Motor neuron (in vitro differentiated cells): ENCODE measurements around the gene SDC4. TPM values are rescaled to one million over a fixed set of nuclear protein-coding genes. Genes with fewer than 3 reads are reported as not detected.
A peak's percentile ranks its signal among the peaks of the same experiment; 100 is the strongest.

ENCODE experiments used
- ATAC-seq, 8 experiments: fragments of 200-7000 bp; cut with Tn5 transposase; replicated peaks in 6 of 8; 2 replicates each; pipeline ENCODE4 v1.8.0; 2021; ENCODE audit warnings: mild to moderate bottlenecking in 8 of 8, moderate library complexity in 8 of 8
- H3K27ac ChIP-seq, 2 donors: fragments of 250-450 bp; sonication (Bioruptor Pico); 2 replicates each; pipeline ENCODE4 v1.9.0; 2021; ENCODE audit warnings: antibody characterized with exemption in 2 of 2, mild to moderate bottlenecking in 2 of 2, moderate library complexity in 1 of 2
- H3K4me1 ChIP-seq, 2 donors: fragments of 250-450 bp; sonication (Bioruptor Pico); replicated peaks in 1 of 2; 2 replicates each; pipeline ENCODE4 v1.6.1; 2021; ENCODE audit warnings: antibody characterized with exemption in 2 of 2, mild to moderate bottlenecking in 2 of 2, moderate library complexity in 1 of 2
- H3K4me3 ChIP-seq, 5 donors: fragments of 250-450 bp; sonication (Bioruptor Pico); 2 replicates each; pipeline ENCODE4 v1.9.0; 2021; ENCODE audit warnings: antibody characterized with exemption in 5 of 5, mild to moderate bottlenecking in 5 of 5, moderate library complexity in 4 of 5
- WGBS, 10 experiments: fragments of 450-650 bp; shearing (Covaris generic); methylation state at CpG; one replicate each; pipeline ENCODE4 v1.0.0; 2022; 5-methylcytosine and 5-hydroxymethylcytosine counted together
- in situ Hi-C, 9 experiments: fragments of 400-800 bp; cut with MboI; loops; one replicate each; pipeline ENCODE4 v1.15.0; 2021; ENCODE audit warnings: low sequenced_read_pairs in 9 of 9, low pct_unique_long_range_greater_than_20kb in 2 of 9; ENCODE audit not compliant: unreplicated experiment in 9 of 9
- total RNA-seq, 8 experiments: library from RNA; unstranded; fragments of 300-600 nt; gene quantifications; 2 replicates each; pipeline versions ENCODE4 v1.2.3 to v1.2.4, GENCODE V29; 2022

The SDC4 gene
- total RNA-seq, 8 experiments from 2014 or later: 1.6 to 94.9 (median 13.3) TPM

DNA sequence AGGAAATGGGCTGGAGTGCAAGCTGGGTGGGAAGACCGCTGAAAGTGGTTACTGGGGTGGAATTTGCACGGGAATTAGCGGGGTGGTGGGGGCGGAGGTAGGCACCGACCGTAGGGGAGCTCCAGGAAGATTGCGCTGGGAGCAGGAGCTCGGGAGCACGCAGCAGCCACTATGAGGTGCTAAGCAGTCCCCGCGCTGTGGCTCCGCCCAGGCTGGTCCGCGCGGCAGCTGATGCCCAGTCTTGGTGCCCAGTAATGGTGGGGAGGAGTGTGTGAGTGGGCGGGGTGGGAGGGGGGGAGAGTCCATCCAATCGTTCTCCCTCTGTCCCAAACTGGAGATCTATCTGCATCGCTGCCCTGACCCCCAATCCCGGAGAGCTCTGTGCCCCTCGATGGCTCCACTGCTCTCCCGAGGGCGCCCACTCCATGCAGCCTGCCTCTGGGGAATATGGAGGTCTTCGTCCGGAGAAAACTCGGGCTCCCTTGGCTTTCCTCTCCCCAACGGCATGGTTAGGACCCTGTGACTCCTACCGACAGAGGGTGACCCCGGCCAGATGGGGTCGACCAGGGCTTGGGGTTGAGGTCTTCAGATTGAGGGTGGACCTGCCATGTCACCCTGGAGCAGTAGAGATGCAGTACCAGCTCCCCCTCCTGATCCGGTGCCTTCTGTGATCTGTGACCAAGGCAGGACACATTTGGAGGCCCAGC lies 24.6 kb upstream of the SDC4 start:
- WGBS, 10 experiments: 85 to 100% methylated on average over 1 to 4 of the region's 30 CpGs; no CpG with 5 or more reads in 8 of the 10 experiments
- Histone ChIP-seq H3K4me1 (no peaks in the 10 kb centered on the region), H3K27ac (no peak overlapping the region), H3K4me3 (no peak overlapping the region)
- peak in 3 of 8 experiments; percentile 12 to 27 (median 27) for ATAC-seq
- in situ Hi-C loops: loop anchor here in 1 of 9 experiments (10.0 to 25.0 kb wide), 2 partner anchors 62 to 390 kb away; no protein-coding TSS in a partner anchor

DNA sequence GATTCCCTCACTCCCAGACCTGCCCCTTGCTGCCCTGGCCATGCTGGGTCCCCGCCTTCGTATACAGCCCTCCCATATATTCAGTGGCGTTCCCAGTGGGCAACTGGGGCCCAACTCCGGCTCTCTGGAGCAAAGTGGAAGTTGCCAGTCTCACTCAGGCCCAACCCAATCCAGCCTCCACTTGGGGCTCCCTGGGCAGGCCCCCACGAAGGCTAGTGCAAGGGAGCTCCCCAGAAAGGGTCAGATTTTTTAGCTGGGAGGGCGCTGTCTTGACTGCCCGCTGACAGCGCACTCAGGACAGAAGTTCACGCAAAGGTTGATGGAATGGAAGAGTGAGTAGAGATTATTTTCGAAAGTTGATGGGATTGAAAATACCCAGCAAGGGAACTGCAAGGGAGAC lies 24.0 kb upstream of the SDC4 start:
- ATAC-seq: no peak
- no peak overlapping the region for H3K27ac ChIP-seq
- H3K4me3 ChIP-seq: no peak overlapping the region
- no peaks in the 10 kb centered on the region for H3K4me1 ChIP-seq
- 67 to 100% (median 95%) methylated on average over 1 to 8 of the region's 10 CpGs; no CpG with 5 or more reads in 4 of the 10 experiments for WGBS, 10 experiments
- in situ Hi-C loops: loop anchor here in 1 of 9 experiments (10.0 to 25.0 kb wide), 2 partner anchors 63 to 390 kb away; no protein-coding TSS in a partner anchor

DNA sequence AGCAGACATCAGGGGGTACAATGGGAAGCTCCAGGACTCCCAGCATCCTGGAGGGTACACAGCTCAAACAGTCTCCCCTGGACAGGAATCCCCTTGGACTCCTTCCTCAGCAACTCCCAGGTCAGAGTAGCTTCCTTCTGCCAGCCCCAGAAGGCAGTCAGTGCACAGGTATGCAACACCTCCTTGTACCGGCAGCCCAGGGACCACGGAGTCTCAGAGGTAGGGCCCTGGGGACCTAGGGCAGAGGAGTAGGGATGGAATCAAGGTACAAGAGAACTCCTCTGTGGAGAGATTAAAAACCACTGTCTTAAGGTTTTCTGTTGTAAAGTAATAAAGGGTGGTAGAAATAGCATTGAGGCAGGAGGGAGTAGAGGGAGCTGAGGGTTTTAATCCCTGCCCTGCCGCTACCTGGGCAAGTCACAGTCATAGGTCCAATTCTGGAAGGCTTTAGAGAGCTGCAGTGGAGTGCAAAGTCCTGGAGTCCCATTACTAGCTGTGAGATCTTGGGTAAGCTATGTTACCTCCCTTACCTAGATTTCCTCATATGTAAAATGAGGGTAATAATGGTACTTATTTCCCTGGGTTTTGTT lies 22.4 kb upstream of the SDC4 start:
- ATAC-seq: no peak
- H3K4me3 ChIP-seq: no peak overlapping the region
- WGBS, 10 experiments: 100% methylated on average over 1 to 3 of the region's 3 CpGs; no CpG with 5 or more reads in 4 of the 10 experiments
- no peaks in the 10 kb centered on the region for H3K4me1 ChIP-seq
- H3K27ac ChIP-seq: no peak overlapping the region
- in situ Hi-C loops: loop anchor here in 1 of 9 experiments (10.0 to 25.0 kb wide), 2 partner anchors 64 to 392 kb away; no protein-coding TSS in a partner anchor

DNA sequence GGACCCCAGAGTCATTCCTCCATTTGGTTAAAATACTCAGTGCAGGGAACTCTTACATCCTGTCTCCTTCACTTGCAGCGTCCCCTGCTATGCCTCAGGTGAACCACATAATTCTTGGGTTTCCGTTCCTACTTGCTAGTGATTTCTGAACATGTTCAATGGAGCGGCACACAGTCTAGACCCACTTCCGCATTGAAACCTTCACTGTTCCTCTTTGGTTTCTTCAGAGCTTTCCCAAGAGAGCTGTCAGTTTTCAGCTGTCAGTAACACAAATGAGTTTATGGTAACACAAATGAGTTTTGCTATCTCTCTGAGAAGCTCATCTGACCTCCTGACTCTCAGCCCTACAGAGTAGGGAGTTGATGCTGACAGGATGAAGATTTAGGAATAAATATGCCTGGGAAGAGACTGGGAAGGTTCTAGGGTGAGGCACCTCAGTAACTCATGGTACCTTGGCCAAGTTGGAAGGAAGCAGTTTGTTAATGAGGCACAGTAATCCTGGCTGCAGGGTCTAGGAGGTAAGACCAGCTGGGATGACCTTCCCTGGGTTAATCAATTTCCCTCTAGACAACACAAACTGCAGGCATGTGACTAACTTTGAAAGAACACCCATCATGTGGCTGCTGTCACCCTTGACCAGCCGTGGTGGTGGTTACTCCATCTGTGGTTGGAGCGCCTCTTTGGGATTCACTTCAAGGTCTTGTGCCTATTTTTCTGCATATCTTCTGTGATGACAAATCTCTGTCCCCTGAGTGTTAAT lies 20.2 kb upstream of the SDC4 start:
- Histone ChIP-seq H3K4me1 (peaks cover 3 to 5% of the 10 kb centered on the region in 2 donors), H3K4me3 (no peak overlapping the region), H3K27ac (no peak overlapping the region)
- ATAC-seq: no peak
- WGBS, 10 experiments: 71 to 100% (median 93%) methylated on average over 1 to 6 of the region's 6 CpGs; no CpG with 5 or more reads in 1 of the 10 experiments
- in situ Hi-C loops: loop anchor here in 1 of 9 experiments (25.0 kb wide), 1 partner anchor 394 kb away; no protein-coding TSS in a partner anchor

DNA sequence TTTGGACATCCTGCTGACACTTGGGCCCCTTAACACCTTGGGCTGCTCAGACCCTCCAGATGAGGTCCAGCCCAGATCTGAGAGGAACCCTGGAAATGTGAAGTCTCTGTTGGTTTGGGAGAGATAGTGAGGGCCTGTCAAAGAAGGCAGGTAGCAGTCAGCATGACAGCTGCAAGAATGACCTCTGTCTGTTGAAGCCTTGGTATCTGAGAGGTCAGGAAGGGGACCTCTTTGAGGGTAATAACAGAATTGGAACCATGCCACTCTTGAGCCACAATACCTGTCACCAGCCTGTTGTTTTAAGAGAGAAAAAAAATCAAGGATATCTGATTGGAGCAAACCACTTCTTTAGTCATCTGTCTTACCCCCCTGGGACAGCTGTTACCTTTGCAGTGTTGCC lies 18.9 kb upstream of the SDC4 start:
- in situ Hi-C loops: loop anchor here in 1 of 9 experiments (25.0 kb wide), 1 partner anchor 395 kb away; no protein-coding TSS in a partner anchor
- H3K4me3 ChIP-seq: no peak overlapping the region

DNA sequence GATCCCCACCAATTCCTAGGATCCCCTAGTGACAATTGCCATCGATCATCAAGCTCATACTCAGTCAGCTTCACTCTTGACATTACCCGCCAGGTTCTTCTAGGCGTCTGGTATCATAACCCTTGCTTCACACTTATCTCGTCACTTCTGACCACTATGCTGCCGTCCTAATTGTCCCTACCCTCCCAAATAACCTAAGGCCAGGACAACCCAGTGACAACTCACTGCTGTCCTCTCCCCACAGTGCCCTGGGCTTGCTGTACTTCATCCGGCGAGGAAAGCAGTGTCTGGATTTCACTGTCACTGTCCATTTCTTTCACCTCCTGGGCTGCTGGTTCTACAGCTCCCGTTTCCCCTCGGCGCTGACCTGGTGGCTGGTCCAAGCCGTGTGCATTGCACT lies 18.4 kb upstream of the SDC4 start:
- 58 to 100% (median 93%) methylated on average over 1 to 11 of the region's 11 CpGs; no CpG with 5 or more reads in 2 of the 10 experiments for WGBS, 10 experiments
- Histone ChIP-seq H3K4me3 (no peak overlapping the region), H3K27ac (no peak overlapping the region), H3K4me1 (peaks cover 3 to 5% of the 10 kb centered on the region in 2 donors)
- no peak for ATAC-seq
- in situ Hi-C loops: loop anchor here in 1 of 9 experiments (25.0 kb wide), 1 partner anchor 396 kb away; no protein-coding TSS in a partner anchor

More for the DNA sequence above, 18.9 kb upstream of the SDC4 start:
- ATAC-seq: no peak
- Histone ChIP-seq H3K27ac (no peak overlapping the region), H3K4me1 (peaks cover 3 to 5% of the 10 kb centered on the region in 2 donors)

DNA sequence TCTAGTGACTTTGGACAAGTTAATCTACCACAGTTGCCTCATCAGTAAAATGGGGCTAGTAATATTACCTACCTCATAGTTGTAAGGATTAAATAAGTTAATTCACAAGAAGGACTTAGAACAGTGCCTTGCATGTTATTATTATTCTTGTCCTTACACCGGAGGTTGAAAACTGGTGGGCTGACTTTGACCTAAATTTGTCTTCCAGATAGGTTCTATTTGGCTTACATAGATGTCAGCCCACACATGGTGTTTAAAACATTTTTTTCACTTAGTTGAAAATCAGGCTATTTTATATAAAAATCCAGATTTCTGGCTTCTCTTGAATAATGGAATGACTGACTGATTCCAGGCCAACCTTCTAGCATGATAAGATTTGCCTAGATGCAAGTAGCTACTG lies 18.0 kb upstream of the SDC4 start:
- 60 to 100% (median 100%) methylated on average over 1 of the region's 1 CpG; no CpG with 5 or more reads in 3 of the 10 experiments for WGBS, 10 experiments
- Histone ChIP-seq H3K27ac (no peak overlapping the region), H3K4me3 (no peak overlapping the region), H3K4me1 (peaks cover 3 to 5% of the 10 kb centered on the region in 2 donors)
- ATAC-seq: no peak
- in situ Hi-C loops: loop anchor here in 1 of 9 experiments (25.0 kb wide), 1 partner anchor 396 kb away; no protein-coding TSS in a partner anchor

DNA sequence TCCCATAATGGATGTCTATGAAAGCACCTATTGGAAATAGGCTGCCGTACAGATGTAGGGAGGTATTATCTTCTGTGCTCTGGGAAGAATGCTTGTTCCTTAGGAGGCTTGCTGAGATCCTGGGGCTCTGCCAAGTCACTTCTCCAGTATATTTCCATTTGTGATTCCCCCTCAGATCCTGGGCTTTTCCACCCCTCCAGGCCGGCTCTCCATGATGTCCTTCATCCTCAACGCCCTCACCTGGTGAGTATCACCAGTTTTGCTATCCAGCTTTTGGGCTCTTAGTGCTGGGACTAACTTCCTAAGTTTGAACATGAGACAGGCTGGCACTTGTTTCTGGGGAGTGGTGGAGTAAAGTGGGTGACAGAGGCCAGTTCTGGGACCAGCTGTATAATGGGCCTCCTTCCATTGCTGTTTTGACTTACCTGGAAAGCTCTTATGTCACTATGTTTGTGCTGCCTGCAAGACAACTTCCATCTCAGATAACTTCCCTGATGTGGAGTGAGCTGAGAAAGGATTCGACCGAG lies 17.3 kb upstream of the SDC4 start:
- 80 to 100% (median 91%) methylated on average over 1 to 5 of the region's 5 CpGs; no CpG with 5 or more reads in 3 of the 10 experiments for WGBS, 10 experiments
- peaks cover 3 to 5% of the 10 kb centered on the region in 2 donors for H3K4me1 ChIP-seq
- ATAC-seq: no peak
- in situ Hi-C loops: loop anchor here in 1 of 9 experiments (25.0 kb wide), 1 partner anchor 397 kb away; no protein-coding TSS in a partner anchor
- no peak overlapping the region for H3K4me3 ChIP-seq
- no peak overlapping the region for H3K27ac ChIP-seq

DNA sequence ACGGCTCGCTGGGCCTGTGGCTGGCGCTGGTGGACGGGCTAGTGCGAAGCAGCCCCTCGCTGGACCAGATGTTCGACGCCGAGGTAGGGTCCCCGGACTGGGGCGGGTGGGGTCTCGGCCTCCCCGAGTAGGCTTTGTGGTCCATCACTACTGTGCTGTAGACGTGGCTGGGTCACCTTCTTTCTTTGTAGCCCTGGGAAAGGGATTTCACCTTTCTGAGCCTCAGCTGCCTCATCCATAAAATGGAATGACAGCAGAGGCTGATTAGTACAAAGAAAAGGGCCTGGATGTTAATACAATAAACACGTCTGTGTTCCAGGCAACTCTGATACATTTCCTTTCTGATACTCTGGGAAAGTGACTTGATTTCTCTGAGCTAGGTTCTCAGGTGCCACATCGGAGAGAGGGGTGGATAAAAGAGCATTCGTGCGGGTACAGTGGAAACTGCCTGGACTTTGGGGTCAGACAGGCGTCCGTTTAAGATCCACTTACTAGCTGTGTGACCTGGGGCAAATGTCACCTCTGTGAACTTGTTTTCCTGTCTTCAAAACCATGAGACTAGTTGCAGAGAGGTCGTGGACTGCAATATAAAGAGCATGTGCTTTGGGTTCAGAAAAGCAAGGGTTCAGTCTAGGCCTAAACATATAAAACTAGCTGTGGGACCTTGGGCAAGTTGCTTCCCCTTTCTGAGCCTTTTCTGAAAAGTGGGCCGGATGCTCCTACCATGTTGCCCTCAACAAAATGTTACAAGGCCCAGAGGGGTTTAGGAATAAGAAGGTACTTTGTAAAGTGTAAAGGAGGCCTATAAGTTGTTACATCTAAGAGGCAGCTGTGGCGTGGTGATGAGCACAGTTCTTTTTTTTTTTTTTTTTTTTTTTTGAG lies 15.6 kb upstream of the SDC4 start:
- in situ Hi-C loops: loop anchor here in 1 of 9 experiments (25.0 kb wide), 1 partner anchor 398 kb away; no protein-coding TSS in a partner anchor
- no peak for ATAC-seq
- Histone ChIP-seq H3K4me3 (peak overlapping the region; percentile 75 to 96 (median 80)), H3K27ac (peak overlapping the region; percentile 98 to 99), H3K4me1 (peaks cover 3 to 5% of the 10 kb centered on the region in 2 donors)
- 10 to 86% (median 27%) methylated on average over 1 to 9 of the region's 23 CpGs; no CpG with 5 or more reads in 1 of the 10 experiments for WGBS, 10 experiments

DNA sequence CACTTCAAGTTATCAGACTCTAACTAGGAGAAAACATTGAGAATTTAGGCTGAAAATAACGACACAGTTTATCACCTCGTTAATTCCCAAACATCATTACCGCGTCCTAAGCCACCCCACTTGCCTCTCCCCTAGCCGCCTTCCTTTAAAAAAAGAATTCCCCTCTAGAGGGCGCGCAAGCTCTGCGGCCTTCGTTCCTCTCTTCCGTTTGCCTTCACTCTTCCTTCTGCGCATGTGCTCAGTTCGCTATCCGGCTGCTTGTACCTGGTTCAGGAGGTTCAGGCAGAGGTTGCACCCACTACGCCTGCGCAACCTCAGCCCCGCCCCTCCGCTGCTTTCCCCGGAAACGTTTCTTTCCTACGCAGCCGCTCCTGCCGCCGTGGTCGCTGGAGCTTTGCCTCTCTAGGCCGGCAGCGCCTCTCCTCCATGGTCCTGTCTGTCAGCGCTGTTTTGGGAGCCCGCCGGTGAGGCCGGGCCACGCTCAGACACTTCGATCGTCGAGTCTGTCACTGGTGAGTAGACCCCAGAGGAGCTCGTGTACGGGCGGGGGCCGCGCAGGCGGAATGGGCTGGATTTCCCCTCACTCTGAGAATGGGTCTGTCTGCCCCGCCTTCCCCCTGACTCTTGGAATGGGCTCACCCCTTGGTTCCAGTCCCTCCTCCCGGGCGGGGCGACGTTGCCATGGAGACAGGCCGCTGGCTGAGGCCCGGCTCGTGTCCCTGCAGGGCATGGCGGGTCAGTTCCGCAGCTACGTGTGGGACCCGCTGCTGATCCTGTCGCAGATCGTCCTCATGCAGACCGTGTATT lies 14.8 kb upstream of the SDC4 start, which contains the start of gene SYS1:
Gene SYS1, plus strand, starts transcription at position 353 of the 807 bp plus-strand sequence. Its CDS starts 376 bp downstream, at position 729.
- in situ Hi-C loops: loop anchor here in 1 of 9 experiments (25.0 kb wide), 1 partner anchor 399 kb away; no protein-coding TSS in a partner anchor
- H3K4me3 ChIP-seq: peak within 1 kb of the TSS; percentile 75 to 96 (median 80)
- WGBS, 10 experiments: 0 to 5% (median 0%) methylated on average over 1 to 18 of the region's 55 CpGs; no CpG with 5 or more reads in 1 of the 10 experiments
- ATAC-seq: peak; percentile 87 to 92 (median 92)
- H3K27ac ChIP-seq: peak within 1 kb of the TSS; percentile 98 to 99
- H3K4me1 ChIP-seq: peaks cover 3 to 5% of the 10 kb centered on the region in 2 donors

DNA sequence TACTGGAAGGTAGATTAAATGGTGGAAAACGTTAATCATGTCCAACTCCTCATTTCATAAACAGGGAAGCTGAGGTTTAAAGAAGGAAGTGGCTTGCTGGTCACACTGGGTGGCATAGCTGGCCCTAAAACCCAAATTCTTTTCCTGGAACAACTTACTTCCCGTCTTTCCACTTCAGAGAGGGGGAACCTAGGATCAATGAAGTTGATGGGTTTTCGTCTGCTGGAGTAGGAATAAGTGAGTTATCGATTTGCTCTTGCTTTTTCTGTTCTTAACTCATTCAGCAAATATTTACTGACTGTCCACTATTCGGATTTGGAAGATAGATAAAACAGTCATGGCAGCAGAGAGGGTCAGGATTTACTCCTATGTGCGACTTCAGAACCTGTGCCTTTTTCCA lies 13.6 kb upstream of the SDC4 start:
- H3K4me1 ChIP-seq: peaks cover 3 to 5% of the 10 kb centered on the region in 2 donors
- in situ Hi-C loops: loop anchor here in 1 of 9 experiments (25.0 kb wide), 1 partner anchor 401 kb away; no protein-coding TSS in a partner anchor
- no peak overlapping the region for H3K27ac ChIP-seq
- no peak for ATAC-seq
- WGBS, 10 experiments: 50 to 93% (median 70%) methylated on average over 1 to 6 of the region's 6 CpGs; no CpG with 5 or more reads in 1 of the 10 experiments
- no peak overlapping the region for H3K4me3 ChIP-seq
